ENCODE data around the gene DISC1.
"Not testable (repeated sequence)": the region's sequence is repeated elsewhere in the genome, so short reads cannot be mapped to it uniquely, and the experiment has no call there.

Gene DISC1

GRCh38 chr1:231899713-231900435, 273.3 kb downstream of the DISC1 start:
- DNase-seq = no peak

GRCh38 chr1:231903586-231904081, 277.0 kb downstream of the DISC1 start:
- no peak for DNase-seq

- DNase-seq = not testable (repeated sequence)
Observed at GRCh38 chr1:231907310-231907709, 280.7 kb downstream of the DISC1 start.

- no peak for DNase-seq
Observed at GRCh38 chr1:231913493-231913892, 286.9 kb downstream of the DISC1 start.

- peak; percentile 20 for DNase-seq
Observed at GRCh38 chr1:231918239-231919015, 291.8 kb downstream of the DISC1 start.

- no peak for DNase-seq
Observed at GRCh38 chr1:231919239-231919885, 292.8 kb downstream of the DISC1 start.

- DNase-seq = no peak
Observed at GRCh38 chr1:231919886-231920285, 293.3 kb downstream of the DISC1 start.

- DNase-seq = no peak
Observed at GRCh38 chr1:231921646-231922345, 295.2 kb downstream of the DISC1 start.

- DNase-seq = no peak
Observed at GRCh38 chr1:231923491-231924041, 297.0 kb downstream of the DISC1 start.

- DNase-seq = no peak
Observed at GRCh38 chr1:231924180-231924579, 297.6 kb downstream of the DISC1 start.

GRCh38 chr1:231925864-231926263, 299.3 kb downstream of the DISC1 start:
- no peak for DNase-seq

- DNase-seq = no peak
Observed at GRCh38 chr1:231926340-231926739, 299.8 kb downstream of the DISC1 start.

- no peak for DNase-seq
Observed at GRCh38 chr1:231926933-231927332, 300.3 kb downstream of the DISC1 start.

- no peak for DNase-seq
Observed at GRCh38 chr1:231927431-231927830, 300.8 kb downstream of the DISC1 start.

- no peak for DNase-seq
Observed at GRCh38 chr1:231929311-231929710, 302.7 kb downstream of the DISC1 start.

- DNase-seq = no peak
Observed at GRCh38 chr1:231930257-231930947, 303.8 kb downstream of the DISC1 start.

GRCh38 chr1:231931146-231931545, 304.6 kb downstream of the DISC1 start:
- DNase-seq = no peak

- no peak for DNase-seq
Observed at GRCh38 chr1:231931846-231932454, 305.4 kb downstream of the DISC1 start.

GRCh38 chr1:231933711-231934626, 307.4 kb downstream of the DISC1 start:
- DNase-seq = no peak

GRCh38 chr1:231934797-231935196, 308.2 kb downstream of the DISC1 start:
- DNase-seq = no peak

Data from NCI-H226 (cell line).